PC-3 (cell line): ENCODE results near the gene CDK4.

Source experiments
- EZH2 ChIP-seq: fragments of 300-600 bp; sonication (generic); IDR thresholded peaks from one replicate; pipeline ENCODE4 v1.6.1; 2017; ENCODE audit warnings: antibody characterized with exemption, mild to moderate bottlenecking, low read length; ENCODE audit not compliant: unreplicated experiment
- TF ChIP-seq, protein P1 (sequence below): fragments of 300-600 bp; sonication (generic); conservative IDR thresholded peaks from 2 replicates; pipeline ENCODE4 v1.5.1; 2017; ENCODE audit warnings: antibody characterized with exemption, low read depth, mild to moderate bottlenecking, low read length

DNA sequence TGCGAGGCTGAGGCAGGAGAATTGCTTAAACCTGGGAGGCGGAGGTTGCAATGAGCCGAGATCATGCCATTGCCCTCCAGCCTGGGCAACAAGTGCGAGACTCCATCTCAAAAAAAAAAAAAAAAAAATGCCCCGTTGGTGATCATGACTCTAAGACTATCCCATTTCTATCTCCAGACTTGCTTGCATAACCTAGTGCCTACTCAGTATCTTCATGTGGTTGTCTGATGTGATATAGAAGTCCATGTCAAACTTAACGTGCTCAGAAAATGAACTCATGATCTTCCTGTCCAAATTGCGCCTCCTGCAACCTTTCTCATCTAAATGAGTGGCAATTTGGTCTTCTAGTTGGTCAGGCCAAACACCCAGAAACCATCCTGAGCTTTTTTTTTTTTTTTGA lies 25.8 kb upstream of the CDK4 start:
- TF ChIP-seq, protein P1, sequence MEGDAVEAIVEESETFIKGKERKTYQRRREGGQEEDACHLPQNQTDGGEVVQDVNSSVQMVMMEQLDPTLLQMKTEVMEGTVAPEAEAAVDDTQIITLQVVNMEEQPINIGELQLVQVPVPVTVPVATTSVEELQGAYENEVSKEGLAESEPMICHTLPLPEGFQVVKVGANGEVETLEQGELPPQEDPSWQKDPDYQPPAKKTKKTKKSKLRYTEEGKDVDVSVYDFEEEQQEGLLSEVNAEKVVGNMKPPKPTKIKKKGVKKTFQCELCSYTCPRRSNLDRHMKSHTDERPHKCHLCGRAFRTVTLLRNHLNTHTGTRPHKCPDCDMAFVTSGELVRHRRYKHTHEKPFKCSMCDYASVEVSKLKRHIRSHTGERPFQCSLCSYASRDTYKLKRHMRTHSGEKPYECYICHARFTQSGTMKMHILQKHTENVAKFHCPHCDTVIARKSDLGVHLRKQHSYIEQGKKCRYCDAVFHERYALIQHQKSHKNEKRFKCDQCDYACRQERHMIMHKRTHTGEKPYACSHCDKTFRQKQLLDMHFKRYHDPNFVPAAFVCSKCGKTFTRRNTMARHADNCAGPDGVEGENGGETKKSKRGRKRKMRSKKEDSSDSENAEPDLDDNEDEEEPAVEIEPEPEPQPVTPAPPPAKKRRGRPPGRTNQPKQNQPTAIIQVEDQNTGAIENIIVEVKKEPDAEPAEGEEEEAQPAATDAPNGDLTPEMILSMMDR = no peak
- no peak for TF ChIP-seq EZH2
